Activated B cell treated with CpG ODN at 0.5 μM for 24 hours (primary cell): ENCODE data around the gene PTPRD. TPM values are rescaled to one million over a fixed set of nuclear protein-coding genes. Genes with fewer than 3 reads are reported as not detected.

Source experiments
- ATAC-seq: fragments of 200-7000 bp; cut with Tn5 transposase; one replicate; pipeline ENCODE4 v1.10.0; 2021; ENCODE audit warnings: low read depth, mild to moderate bottlenecking, moderate library complexity
- CTCF ChIA-PET: fragments of 350-600 bp; sonication (Branson Sonifier 250); formaldehyde crosslinking; loops from one replicate; lab custom pipeline; 2021; ENCODE audit warnings: antibody characterized with exemption; lab: Charles Lee
- POLR2A ChIA-PET: fragments of 350-600 bp; sonication (Branson Sonifier 250); formaldehyde crosslinking; loops from one replicate; lab custom pipeline; 2021; ENCODE audit warnings: antibody characterized with exemption; lab: Charles Lee
- DNase-seq: peaks from one replicate; pipeline ENCODE4 v3.0.0; 2022
- H3K27ac Mint-ChIP-seq: one replicate; pipeline ENCODE4 v1.8.0; 2020; ENCODE audit warnings: mixed read lengths
- H3K27me3 Mint-ChIP-seq: one replicate; pipeline ENCODE4 v1.8.0; 2021; ENCODE audit warnings: mixed read lengths
- H3K36me3 Mint-ChIP-seq: one replicate; pipeline ENCODE4 v1.8.0; 2021; ENCODE audit warnings: low read depth, mixed read lengths
- H3K4me1 Mint-ChIP-seq: one replicate; pipeline ENCODE4 v1.8.0; 2021; ENCODE audit warnings: mixed read lengths
- H3K4me3 Mint-ChIP-seq: one replicate; pipeline ENCODE4 v1.8.0; 2020; ENCODE audit warnings: mild to moderate bottlenecking, mixed read lengths
- H3K9me3 Mint-ChIP-seq: one replicate; pipeline ENCODE4 v1.8.0; 2020; ENCODE audit warnings: mixed read lengths
- CTCF ChIP-seq: fragments of 200-600 bp; IDR thresholded peaks from one replicate; pipeline ENCODE4 v1.8.0; 2022; ENCODE audit warnings: antibody characterized with exemption, mild to moderate bottlenecking
- intact Hi-C: fragments of 100-400 bp; cut with micrococcal nuclease; formaldehyde crosslinking; loops from one replicate; pipeline ENCODE4 v1.15.1; 2024
- total RNA-seq: library from RNA; stranded (reverse); gene quantifications from 2 replicates; pipeline ENCODE4 v1.2.3, GENCODE V29; 2022

PTPRD gene
- total RNA-seq, 1 donor from 2014 or later = 0.04 TPM

GRCh38 chr9:9563817-9564216 lies 1049.0 kb downstream of the PTPRD start:
- TF ChIP-seq CTCF = no peak
- CTCF ChIA-PET = no interaction called here
- DNase-seq (no peak), ATAC-seq (no peak)
- Mint-ChIP-seq H3K4me3 (no peak overlapping the region), H3K27ac (no peak overlapping the region), H3K27me3 (no peaks in the 10 kb centered on the region), H3K4me1 (no peaks in the 10 kb centered on the region), H3K9me3 (no peaks in the 10 kb centered on the region), H3K36me3 (no peaks in the 10 kb centered on the region)
- intact Hi-C loops = no loop called here
- POLR2A ChIA-PET = no interaction called here

GRCh38 chr9:9560382-9561035 lies 1052.3 kb downstream of the PTPRD start:
- ChIA-PET CTCF (no interaction called here), POLR2A (no interaction called here)
- ATAC-seq (no peak), DNase-seq (no peak)
- Mint-ChIP-seq H3K9me3 (no peaks in the 10 kb centered on the region), H3K27ac (no peak overlapping the region), H3K36me3 (no peaks in the 10 kb centered on the region), H3K27me3 (no peaks in the 10 kb centered on the region), H3K4me1 (no peaks in the 10 kb centered on the region), H3K4me3 (no peak overlapping the region)
- TF ChIP-seq CTCF = no peak
- intact Hi-C loops = no loop called here

- Mint-ChIP-seq H3K27me3 (no peaks in the 10 kb centered on the region), H3K9me3 (no peaks in the 10 kb centered on the region), H3K4me1 (no peaks in the 10 kb centered on the region), H3K4me3 (no peak overlapping the region), H3K36me3 (no peaks in the 10 kb centered on the region), H3K27ac (no peak overlapping the region)
- TF ChIP-seq CTCF = no peak
- ChIA-PET CTCF (no interaction called here), POLR2A (no interaction called here)
- no peak for ATAC-seq
- intact Hi-C loops = no loop called here
- no peak for DNase-seq
Observed at GRCh38 chr9:9558907-9559306, 1053.9 kb downstream of the PTPRD start.

GRCh38 chr9:9557804-9558334 lies 1054.9 kb downstream of the PTPRD start:
- Mint-ChIP-seq H3K9me3 (no peaks in the 10 kb centered on the region), H3K27ac (no peak overlapping the region), H3K27me3 (no peaks in the 10 kb centered on the region), H3K4me3 (no peak overlapping the region), H3K4me1 (no peaks in the 10 kb centered on the region), H3K36me3 (no peaks in the 10 kb centered on the region)
- intact Hi-C loops = no loop called here
- TF ChIP-seq CTCF = no peak
- POLR2A ChIA-PET = no interaction called here
- ATAC-seq (no peak), DNase-seq (no peak)
- CTCF ChIA-PET = no interaction called here

GRCh38 chr9:9556865-9557803 lies 1055.7 kb downstream of the PTPRD start:
- intact Hi-C loops = no loop called here
- H3K4me1 Mint-ChIP-seq = no peaks in the 10 kb centered on the region
- ATAC-seq (no peak), DNase-seq (no peak)
- CTCF ChIA-PET = no interaction called here
- POLR2A ChIA-PET = no interaction called here
- H3K4me3 Mint-ChIP-seq = no peak overlapping the region
- no peak overlapping the region for H3K27ac Mint-ChIP-seq
- no peak for TF ChIP-seq CTCF
- H3K27me3 Mint-ChIP-seq = no peaks in the 10 kb centered on the region
- H3K36me3 Mint-ChIP-seq = no peaks in the 10 kb centered on the region
- H3K9me3 Mint-ChIP-seq = no peaks in the 10 kb centered on the region
